MM.1S (cell line): ENCODE measurements around the gene CA9.

Experiments used
- DNase-seq: peaks from one replicate; pipeline ENCODE4 v3.0.0-alpha.2; 2015
- H2AFZ ChIP-seq: fragments of 300-600 bp; sonication (generic); 2 replicates; pipeline ENCODE4 v1.6.0; 2016; ENCODE audit warnings: antibody characterized with exemption, low read length
- H3F3A ChIP-seq: fragments of 300-600 bp; sonication (generic); 2 replicates; pipeline ENCODE4 v1.6.1; 2016; ENCODE audit warnings: mild to moderate bottlenecking, antibody characterized with exemption, low read length, moderate library complexity, mixed read lengths; ENCODE audit not compliant: insufficient read depth
- H3K27ac ChIP-seq: fragments of 300-600 bp; sonication (generic); 2 replicates; pipeline ENCODE4 v1.5.1; 2016; ENCODE audit warnings: mild to moderate bottlenecking, low read length
- H3K27me3 ChIP-seq: fragments of 300-600 bp; sonication (generic); replicated peaks from 2 replicates; pipeline ENCODE4 v1.6.0; 2016; ENCODE audit warnings: low read length; ENCODE audit not compliant: insufficient read depth
- H3K36me3 ChIP-seq: fragments of 300-600 bp; sonication (generic); replicated peaks from 2 replicates; pipeline ENCODE4 v1.6.1; 2016; ENCODE audit warnings: mild to moderate bottlenecking, low read length, mixed read lengths; ENCODE audit not compliant: insufficient read depth
- H3K4me1 ChIP-seq: fragments of 300-600 bp; sonication (generic); 2 replicates; pipeline ENCODE4 v1.6.1; 2016; ENCODE audit warnings: low read length, mixed read lengths
- H3K4me2 ChIP-seq: fragments of 300-600 bp; sonication (generic); 2 replicates; pipeline ENCODE4 v1.6.0; 2016; ENCODE audit warnings: low read depth, low read length
- H3K4me3 ChIP-seq: fragments of 300-600 bp; sonication (generic); 2 replicates; pipeline ENCODE4 v1.5.1; 2016; ENCODE audit warnings: low read length, mixed read lengths
- H3K79me2 ChIP-seq: fragments of 300-600 bp; sonication (generic); 2 replicates; pipeline ENCODE4 v1.6.1; 2016; ENCODE audit warnings: mixed run types, low read length, mixed read lengths
- H3K9ac ChIP-seq: fragments of 300-600 bp; sonication (generic); 2 replicates; pipeline ENCODE4 v1.6.1; 2016; ENCODE audit warnings: low read length, mixed read lengths
- H3K9me2 ChIP-seq: fragments of 300-600 bp; sonication (generic); replicated peaks from 2 replicates; pipeline ENCODE4 v1.6.1; 2016; ENCODE audit warnings: mild to moderate bottlenecking, low read length, mixed read lengths; ENCODE audit not compliant: insufficient read depth
- H3K9me3 ChIP-seq: fragments of 300-600 bp; sonication (generic); replicated peaks from 2 replicates; pipeline ENCODE4 v1.6.1; 2016; ENCODE audit warnings: mild to moderate bottlenecking, low read length, mixed read lengths; ENCODE audit not compliant: insufficient read depth
- H4K20me1 ChIP-seq: fragments of 300-600 bp; sonication (generic); 2 replicates; pipeline ENCODE4 v1.6.1; 2016; ENCODE audit warnings: mild to moderate bottlenecking, low read length, moderate library complexity, mixed read lengths; ENCODE audit not compliant: insufficient read depth
- CTCF ChIP-seq: fragments of 300-600 bp; sonication (generic); IDR thresholded peaks from 2 replicates; pipeline ENCODE4 v1.5.1; 2016; ENCODE audit warnings: antibody characterized with exemption, low read length, mixed read lengths
- EZH2 ChIP-seq: fragments of 300-600 bp; sonication (generic); optimal IDR thresholded peaks from 2 replicates; pipeline ENCODE3; 2017; ENCODE audit warnings: low read depth, mild to moderate bottlenecking, antibody characterized with exemption, low read length, mixed read lengths
- EZH2phosphoT487 ChIP-seq: fragments of 300-600 bp; sonication (generic); IDR thresholded peaks from 2 replicates; pipeline ENCODE4 v1.6.1; 2018; ENCODE audit warnings: antibody characterized with exemption, low read length

The CA9 gene

DNA sequence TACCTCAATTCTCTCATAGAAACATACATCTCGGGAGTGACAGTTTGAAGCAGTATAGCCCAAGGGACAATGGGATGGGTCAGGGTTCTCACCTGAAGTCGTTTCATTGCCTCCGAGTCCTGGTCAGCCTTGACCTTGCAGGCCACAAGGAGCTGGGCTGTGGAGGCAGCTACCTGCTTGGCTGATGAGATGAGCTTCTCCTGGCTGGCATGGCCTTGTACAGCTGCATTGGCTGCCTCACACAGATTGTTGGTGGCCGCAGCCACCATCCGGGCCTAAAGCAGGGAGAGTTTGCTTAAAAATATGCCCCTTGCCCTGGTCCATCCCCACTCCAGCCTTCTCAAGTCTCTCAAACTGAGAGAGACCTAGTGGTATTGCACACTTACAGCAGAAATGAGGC is 24.5 kb downstream of the CA9 start:
- TF ChIP-seq EZH2phosphoT487 (no peak), EZH2 (no peak), CTCF (no peak)
- DNase-seq, result no peak
- no peaks in the 10 kb centered on the region for H3K9me3 ChIP-seq
- H3K4me2 ChIP-seq, result no peak overlapping the region
- H3K9me2 ChIP-seq, result no peaks in the 10 kb centered on the region
- no peaks in the 10 kb centered on the region for H3K79me2 ChIP-seq
- H3F3A ChIP-seq, result no peaks in the 10 kb centered on the region
- no peaks in the 10 kb centered on the region for H3K27me3 ChIP-seq
- no peaks in the 10 kb centered on the region for H4K20me1 ChIP-seq
- H2AFZ ChIP-seq, result no peak overlapping the region
- no peak overlapping the region for H3K4me3 ChIP-seq
- no peak overlapping the region for H3K9ac ChIP-seq
- H3K4me1 ChIP-seq, result no peaks in the 10 kb centered on the region
- H3K36me3 ChIP-seq, result 0 out of 2 replicates have a peak, but pooled peaks cover 4% of the 10 kb centered on the region
- no peak overlapping the region for H3K27ac ChIP-seq

GRCh38 chr9:35700031-35700430 is 26.3 kb downstream of the CA9 start:
- Histone ChIP-seq H3K27me3 (no peaks in the 10 kb centered on the region), H3F3A (no peaks in the 10 kb centered on the region), H3K9ac (no peak overlapping the region), H3K4me2 (no peak overlapping the region), H4K20me1 (no peaks in the 10 kb centered on the region), H3K79me2 (no peaks in the 10 kb centered on the region), H3K27ac (no peak overlapping the region), H3K4me1 (no peaks in the 10 kb centered on the region), H3K9me3 (no peaks in the 10 kb centered on the region), H2AFZ (no peak overlapping the region), H3K9me2 (no peaks in the 10 kb centered on the region), H3K36me3 (0 out of 2 replicates have a peak, but pooled peaks cover 4% of the 10 kb centered on the region), H3K4me3 (no peak overlapping the region)
- no peak for DNase-seq
- no peak for TF ChIP-seq CTCF
- no peak for TF ChIP-seq EZH2phosphoT487
- no peak for TF ChIP-seq EZH2

GRCh38 chr9:35700942-35701341 is 27.2 kb downstream of the CA9 start:
- Histone ChIP-seq H4K20me1 (no peaks in the 10 kb centered on the region), H3K4me2 (no peak overlapping the region), H3F3A (no peaks in the 10 kb centered on the region), H3K4me1 (no peaks in the 10 kb centered on the region), H3K4me3 (no peak overlapping the region), H3K36me3 (0 out of 2 replicates have a peak, but pooled peaks cover 4% of the 10 kb centered on the region), H3K9me2 (no peaks in the 10 kb centered on the region), H2AFZ (no peak overlapping the region), H3K79me2 (no peaks in the 10 kb centered on the region), H3K9me3 (no peaks in the 10 kb centered on the region), H3K9ac (no peak overlapping the region), H3K27me3 (no peaks in the 10 kb centered on the region), H3K27ac (no peak overlapping the region)
- no peak for TF ChIP-seq EZH2
- no peak for TF ChIP-seq CTCF
- TF ChIP-seq EZH2phosphoT487, result no peak
- no peak for DNase-seq
